PFSK-1 (cell line): Measurements from ENCODE around the gene IFNA1.

ENCODE experiments used
- FOXP2 ChIP-seq: optimal IDR thresholded peaks from 2 replicates; pipeline ENCODE3; 2011; ENCODE audit warnings: borderline replicate concordance, control low read depth, inconsistent platforms; ENCODE audit not compliant: insufficient read depth; ENCODE audit errors: extremely low read length, extremely low read depth
- POLR2AphosphoS5 ChIP-seq: IDR thresholded peaks from 2 replicates; pipeline ENCODE4 v1.6.1; 2012; ENCODE audit warnings: low read depth, mild to moderate bottlenecking, control low read depth, low read length, moderate library complexity
- SIN3A ChIP-seq: IDR thresholded peaks from 2 replicates; pipeline ENCODE4 v1.6.1; 2012; ENCODE audit warnings: mild to moderate bottlenecking, low read length, moderate library complexity, borderline replicate concordance; ENCODE audit not compliant: insufficient read depth
- TAF1 ChIP-seq: IDR thresholded peaks from 2 replicates; pipeline ENCODE4 v1.6.1; 2012; ENCODE audit warnings: low read length, control low read depth, borderline replicate concordance; ENCODE audit not compliant: insufficient read depth
- TF ChIP-seq, protein P1 (sequence below), 2 experiments: IDR thresholded peaks; 2 replicates each; pipeline versions ENCODE4 v1.6.1 to v1.8.0; 2011 to 2012; ENCODE audit warnings: low read depth in 2 of 2, low read length in 2 of 2, control low read depth in 1 of 2, inconsistent platforms in 1 of 2, mild to moderate bottlenecking in 1 of 2, moderate library complexity in 1 of 2; ENCODE audit not compliant: insufficient read depth in 1 of 2

The IFNA1 gene

GRCh38 chr9:21481470-21482056 is 41.3 kb downstream of the IFNA1 start:
- no peak for TF ChIP-seq TAF1

- no peak for TF ChIP-seq SIN3A
- TF ChIP-seq POLR2AphosphoS5: no peak
- TF ChIP-seq FOXP2: no peak
- TF ChIP-seq TAF1: no peak
- TF ChIP-seq, protein P1, sequence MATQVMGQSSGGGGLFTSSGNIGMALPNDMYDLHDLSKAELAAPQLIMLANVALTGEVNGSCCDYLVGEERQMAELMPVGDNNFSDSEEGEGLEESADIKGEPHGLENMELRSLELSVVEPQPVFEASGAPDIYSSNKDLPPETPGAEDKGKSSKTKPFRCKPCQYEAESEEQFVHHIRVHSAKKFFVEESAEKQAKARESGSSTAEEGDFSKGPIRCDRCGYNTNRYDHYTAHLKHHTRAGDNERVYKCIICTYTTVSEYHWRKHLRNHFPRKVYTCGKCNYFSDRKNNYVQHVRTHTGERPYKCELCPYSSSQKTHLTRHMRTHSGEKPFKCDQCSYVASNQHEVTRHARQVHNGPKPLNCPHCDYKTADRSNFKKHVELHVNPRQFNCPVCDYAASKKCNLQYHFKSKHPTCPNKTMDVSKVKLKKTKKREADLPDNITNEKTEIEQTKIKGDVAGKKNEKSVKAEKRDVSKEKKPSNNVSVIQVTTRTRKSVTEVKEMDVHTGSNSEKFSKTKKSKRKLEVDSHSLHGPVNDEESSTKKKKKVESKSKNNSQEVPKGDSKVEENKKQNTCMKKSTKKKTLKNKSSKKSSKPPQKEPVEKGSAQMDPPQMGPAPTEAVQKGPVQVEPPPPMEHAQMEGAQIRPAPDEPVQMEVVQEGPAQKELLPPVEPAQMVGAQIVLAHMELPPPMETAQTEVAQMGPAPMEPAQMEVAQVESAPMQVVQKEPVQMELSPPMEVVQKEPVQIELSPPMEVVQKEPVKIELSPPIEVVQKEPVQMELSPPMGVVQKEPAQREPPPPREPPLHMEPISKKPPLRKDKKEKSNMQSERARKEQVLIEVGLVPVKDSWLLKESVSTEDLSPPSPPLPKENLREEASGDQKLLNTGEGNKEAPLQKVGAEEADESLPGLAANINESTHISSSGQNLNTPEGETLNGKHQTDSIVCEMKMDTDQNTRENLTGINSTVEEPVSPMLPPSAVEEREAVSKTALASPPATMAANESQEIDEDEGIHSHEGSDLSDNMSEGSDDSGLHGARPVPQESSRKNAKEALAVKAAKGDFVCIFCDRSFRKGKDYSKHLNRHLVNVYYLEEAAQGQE (IDR thresholded peaks at IDR 0.05; ENCODE audit: insufficient read depth in 1 of 2, low read depth in 2 of 2, low read length in 2 of 2): no peak
Measured at GRCh38 chr9:21482213-21482612, 42.0 kb downstream of the IFNA1 start, which contains the start of gene IFNE. IFNE (minus strand) TSS chr9:21482313; CDS start chr9:21481694, 619 bp downstream.
